K562 (cell line): ENCODE measurements around the gene PIGQ. TPM values are rescaled to one million over a fixed set of nuclear protein-coding genes. Genes with fewer than 3 reads are reported as not detected.

Source experiments
- ATAC-seq: fragments of 200-7000 bp; cut with Tn5 transposase; 3 replicates; pipeline ENCODE4 v1.9.1; 2020; ENCODE audit warnings: moderate library complexity
- BruUV-seq: library from RNA; stranded (reverse); fragments of 400-500 nt; replicated peaks from 2 replicates; lab custom pipeline; 2021; lab: Mats Ljungman, UMichigan
- CTCF ChIA-PET: fragments of 300-600 bp; formaldehyde crosslinking; extraction: SDS; loops from one replicate; lab custom pipeline; 2021; ENCODE audit warnings: low intra/inter-chr PET ratio; lab: Yijun Ruan, JAX
- POLR2A ChIA-PET: fragments of 300-600, 350-650 bp; sonication (Branson Sonifier 250); formaldehyde crosslinking; extraction: SDS; loops from one replicate; lab custom pipeline; 2021; ENCODE audit warnings: antibody characterized with exemption, inconsistent platforms; lab: Yijun Ruan, JAX
- DNase-seq, 4 experiments: peaks; one replicate each; pipeline versions ENCODE4 v3.0.0 to v3.0.0-alpha.2; 2011 to 2018; ENCODE audit warnings: low spot score in 3 of 4, mixed read lengths in 3 of 4; ENCODE audit errors: extremely low read depth in 1 of 4
- FAIRE-seq: peaks from 2 replicates; lab custom pipeline; 2011; peaks lifted over from hg19 to GRCh38; lab: Jason Lieb, UNC
- H2AFZ ChIP-seq: 2 replicates; pipeline ENCODE4 v1.6.0; 2011; ENCODE audit warnings: low read depth, low read length, control low read depth, inconsistent platforms
- H3K27ac ChIP-seq: fragments of 200-600 bp; 3 replicates; pipeline ENCODE4 v1.8.0; 2011; ENCODE audit warnings: low read depth, mild to moderate bottlenecking, control low read depth, inconsistent platforms, low read length, moderate library complexity, mixed read lengths; ENCODE audit errors: extremely low read depth
- H3K27me3 ChIP-seq, 2 experiments: fragments of 300-600 bp in 1 of 2; 2 replicates in 1 of 2; 3 replicates in 1 of 2; pipeline versions ENCODE4 v1.6.0 to v1.8.0; 2011; ENCODE audit warnings: inconsistent platforms in 2 of 2, low read length in 2 of 2, mild to moderate bottlenecking in 1 of 2, mixed read lengths in 1 of 2, moderate library complexity in 1 of 2; ENCODE audit not compliant: control insufficient read depth in 2 of 2, insufficient read depth in 2 of 2
- H3K36me3 ChIP-seq: fragments of 300-600 bp; 3 replicates; pipeline ENCODE4 v1.8.0; 2011; ENCODE audit warnings: mild to moderate bottlenecking, low read length, inconsistent platforms; ENCODE audit not compliant: control insufficient read depth, insufficient read depth
- H3K4me1 ChIP-seq, 2 experiments: fragments of 200-600 bp in 1 of 2; replicated peaks in 1 of 2; 2 replicates in 1 of 2; 3 replicates in 1 of 2; pipeline versions ENCODE4 v1.5.1 to v1.8.0; 2011; ENCODE audit warnings: inconsistent platforms in 2 of 2, low read length in 2 of 2, mild to moderate bottlenecking in 1 of 2, mixed read lengths in 1 of 2, moderate library complexity in 1 of 2; ENCODE audit not compliant: control insufficient read depth in 2 of 2, insufficient read depth in 2 of 2
- H3K4me2 ChIP-seq: 2 replicates; pipeline ENCODE4 v1.6.1; 2011; ENCODE audit warnings: low read length, control low read depth, inconsistent platforms, mixed read lengths; ENCODE audit not compliant: insufficient read depth
- H3K4me3 ChIP-seq: fragments of 200-600 bp; sonication (generic), shearing (Covaris generic); 2 replicates; pipeline ENCODE4 v1.5.1; 2016; ENCODE audit warnings: control low read depth, inconsistent platforms
- H3K79me2 ChIP-seq: fragments of 200-600 bp; 3 replicates; pipeline ENCODE4 v1.8.0; 2011; ENCODE audit warnings: low read length, inconsistent platforms; ENCODE audit not compliant: control insufficient read depth, insufficient read depth
- H3K9ac ChIP-seq, 2 experiments: 2 replicates each; pipeline versions ENCODE4 v1.6.0 to v1.6.1; 2011; ENCODE audit warnings: low read depth in 2 of 2, low read length in 2 of 2, control low read depth in 1 of 2, inconsistent platforms in 1 of 2, mild to moderate bottlenecking in 1 of 2, mixed read lengths in 1 of 2; ENCODE audit not compliant: insufficient read depth in 1 of 2
- H3K9me1 ChIP-seq: one replicate; pipeline ENCODE4 v1.6.0; 2011; ENCODE audit warnings: inconsistent platforms, mild to moderate bottlenecking, low read length, moderate library complexity; ENCODE audit not compliant: control insufficient read depth, insufficient read depth
- H3K9me3 ChIP-seq: replicated peaks from 2 replicates; pipeline ENCODE4 v1.5.1; 2011; ENCODE audit warnings: low read depth, low read length, inconsistent platforms; ENCODE audit not compliant: control insufficient read depth, insufficient read depth
- H4K20me1 ChIP-seq: replicated peaks from 2 replicates; pipeline ENCODE4 v1.6.1; 2011; ENCODE audit warnings: low read length, inconsistent platforms, mixed read lengths; ENCODE audit not compliant: control insufficient read depth, insufficient read depth
- GABPB1 ChIP-seq: sonication (generic); formaldehyde crosslinking; IDR thresholded peaks from 2 replicates; pipeline ENCODE4 v1.8.0; 2022; ENCODE audit warnings: mild to moderate bottlenecking, missing genetic modification reagents
- JUN ChIP-seq, 2 experiments: sonication (generic) in 1 of 2; formaldehyde crosslinking in 1 of 2; IDR thresholded peaks; 2 replicates each; pipeline versions ENCODE4 v1.6.1 to v1.8.0; 2012 to 2022; ENCODE audit warnings: borderline replicate concordance in 2 of 2, mild to moderate bottlenecking in 2 of 2, improper control_type of control experiment in 1 of 2, low read depth in 1 of 2, low read length in 1 of 2, missing genetic modification reagents in 1 of 2
- KAT7 ChIP-seq: sonication (generic); formaldehyde crosslinking; IDR thresholded peaks from 2 replicates; pipeline ENCODE4 v1.8.0; 2022; ENCODE audit warnings: missing genetic modification reagents, mild to moderate bottlenecking, borderline replicate concordance
- RAD21 ChIP-seq, 2 experiments: fragments of 250-450 bp in 1 of 2; fragments of 450-650 bp in 1 of 2; sonication (Bioruptor Pico) in 1 of 2; formaldehyde crosslinking in 1 of 2; IDR thresholded peaks in 1 of 2; conservative IDR thresholded peaks in 1 of 2; 2 replicates each; pipeline versions ENCODE4 v1.4.0 to v1.8.0; 2020 to 2022; ENCODE audit warnings: mild to moderate bottlenecking in 2 of 2, moderate library complexity in 1 of 2
- ZC3H4 ChIP-seq: sonication (generic); formaldehyde crosslinking; IDR thresholded peaks from 2 replicates; pipeline ENCODE4 v1.9.0; 2021; ENCODE audit warnings: missing genetic modification reagents, borderline replicate concordance
- WGBS: fragments of 100-300 bp; shearing (Covaris generic); methylation state at CpG from one replicate; pipeline ENCODE4 v1.1.6; 2016; ENCODE audit warnings: low coverage, mixed read lengths; ENCODE audit not compliant: insufficient coverage; ENCODE audit errors: missing lambda C conversion rate; 5-methylcytosine and 5-hydroxymethylcytosine counted together
- in situ Hi-C: fragments of 300-500 bp; cut with MboI; formaldehyde crosslinking; loops from 4 replicates; pipeline ENCODE4 v1.15.0; 2018; ENCODE audit warnings: inconsistent platforms, mixed read lengths
- intact Hi-C: fragments of 100-400 bp; cut with micrococcal nuclease; formaldehyde crosslinking; loops from 2 replicates; pipeline ENCODE4 v1.14.2; 2022
- polyA plus RNA-seq, 8 experiments: library from polyadenylated mRNA; depleted of rRNA in 4 of 8; stranded (reverse) in 5 of 8; unstranded in 3 of 8; fragments of >200 nt; fragmentation: Nextera tagmentation in 2 of 8; fragmentation: Illumina TruSeq in 1 of 8; extraction: Ambion mirVana in 2 of 8; extraction: Trizol in 1 of 8; gene quantifications; 2 replicates each; pipeline versions ENCODE4 v1.2.1 to v1.2.3, GENCODE V29; 2011 to 2014; ENCODE audit warnings: inconsistent platforms in 1 of 8, missing spikeins in 1 of 8
- total RNA-seq, 7 experiments: library from RNA; depleted of rRNA in 6 of 7; stranded (reverse); fragments of >200 nt in 6 of 7; fragmentation: Illumina TruSeq in 2 of 7; extraction: Trizol in 2 of 7; gene quantifications; 2 replicates each; pipeline versions ENCODE4 v1.2.1 to v1.2.3, GENCODE V29; 2011 to 2021; ENCODE audit warnings: low replicate concordance in 1 of 7
- TF ChIP-seq, protein P1 (sequence below), 2 experiments: fragments of 450-650 bp in 1 of 2; sonication (generic) in 1 of 2; formaldehyde crosslinking in 1 of 2; IDR thresholded peaks; 2 replicates each; pipeline versions ENCODE4 v1.7.1 to v1.9.0; 2016 to 2022; ENCODE audit warnings: inconsistent platforms in 1 of 2, mild to moderate bottlenecking in 1 of 2, missing genetic modification reagents in 1 of 2
- TF ChIP-seq, protein P2 (sequence below): fragments of 250-450 bp; sonication (Bioruptor Pico); IDR thresholded peaks from 2 replicates; pipeline ENCODE4 v1.4.0; 2020; ENCODE audit warnings: mild to moderate bottlenecking

The PIGQ gene
- total and polyA plus RNA-seq, 9 of the 15 experiments (the other 6 are each of a cell fraction or from before 2014, with no cell fraction given): 0.20 to 49.6 (median 11.7) TPM

DNA sequence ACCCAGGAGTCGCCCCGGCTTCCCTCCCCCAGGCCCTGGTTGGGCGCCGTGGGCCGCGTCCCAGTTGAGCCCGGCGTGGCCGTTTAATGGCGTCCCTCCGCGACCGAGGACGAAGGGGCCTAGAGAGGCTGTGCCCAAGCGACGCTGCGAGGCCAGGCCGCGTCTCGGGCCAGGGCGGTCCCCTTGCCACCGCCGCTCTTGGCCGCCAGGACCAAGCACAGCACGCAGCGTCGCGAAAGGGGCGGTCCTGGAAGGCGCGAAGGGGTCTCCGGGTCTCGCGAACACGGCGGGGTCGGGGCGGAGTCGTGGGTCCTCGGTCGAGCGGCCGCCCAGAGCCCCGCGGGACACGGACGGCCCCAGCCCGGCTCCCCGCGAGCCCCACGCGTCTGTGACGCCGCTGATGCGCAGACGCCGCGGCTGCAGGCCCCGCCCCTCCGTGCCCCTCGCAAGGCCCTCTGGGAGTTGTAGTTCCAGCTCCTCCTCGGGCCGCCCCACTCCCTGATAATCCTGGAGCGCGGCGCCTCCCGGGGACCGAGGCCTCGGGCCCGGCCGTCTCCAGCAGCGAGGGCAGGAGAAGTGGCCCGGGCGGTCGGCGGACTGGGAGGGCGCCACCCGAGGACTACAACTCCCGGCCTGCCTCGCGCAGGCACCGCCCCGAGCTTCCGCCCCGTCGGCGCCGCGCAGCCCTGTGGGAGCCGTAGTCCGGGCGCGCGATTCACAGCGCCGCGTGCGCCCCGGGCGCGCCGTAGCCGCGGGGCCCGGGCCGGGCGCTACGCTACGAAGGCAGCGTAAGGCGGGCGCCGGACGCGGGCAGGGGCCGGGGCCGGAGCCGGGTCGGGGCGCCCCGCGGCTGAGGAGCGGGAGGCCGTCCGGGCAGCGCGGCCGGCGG is 42.5 kb upstream of the PIGQ start, which contains the start of gene CAPN15:
CAPN15 (plus strand) TSS at position 698 of the 889 bp plus-strand sequence. CDS start 19,127 bp downstream, outside the sequence.
- peaks cover 27% of the 10 kb centered on the region; the same call in 2 of the 3 replicates for H3K36me3 ChIP-seq
- ATAC-seq: peak; percentile 85
- ChIA-PET POLR2A (interaction anchor here (0.6 to 1.3 kb wide), 9 partner anchors 9 to 313 kb away, joined by 3 to 5 read pairs (median 3); partner anchors contain the start of gene METTL26), CTCF (no interaction called here)
- peaks cover 13% of the 10 kb centered on the region for H3K9me1 ChIP-seq
- H4K20me1 ChIP-seq: peaks cover 15% of the 10 kb centered on the region
- intact Hi-C loops (loop anchor here (5.0 kb wide), 1 partner anchor 40 kb away; the partner anchor contains the start of genes NHLRC4 and PIGQ), in situ Hi-C loops (no loop called here)
- H3K27ac ChIP-seq: peak within 1 kb of the TSS; percentile 98
- no peaks in the 10 kb centered on the region for H3K9me3 ChIP-seq
- H3K9ac ChIP-seq: peak within 1 kb of the TSS; percentile 92 to 95
- H3K4me2 ChIP-seq: peak within 1 kb of the TSS; percentile 90
- FAIRE-seq: peak; percentile 48
- peak within 1 kb of the TSS; percentile 90 for H2AFZ ChIP-seq
- H3K4me3 ChIP-seq: peak within 1 kb of the TSS; percentile 68
- peaks cover 27 to 79% of the 10 kb centered on the region in 2 experiments for H3K4me1 ChIP-seq
- peak; percentile 88 to 92 (median 90) for DNase-seq
- under 1% methylated on average over 92 of the region's 129 CpGs for WGBS
- H3K27me3 ChIP-seq: no peaks in the 10 kb centered on the region
- BruUV-seq: no TSS peak
- H3K79me2 ChIP-seq: peaks cover 74% of the 10 kb centered on the region
- TF ChIP-seq ZC3H4 (CRISPR knock-in tag): no peak; the same call in 1 of the 2 replicates
- TF ChIP-seq, protein P1, sequence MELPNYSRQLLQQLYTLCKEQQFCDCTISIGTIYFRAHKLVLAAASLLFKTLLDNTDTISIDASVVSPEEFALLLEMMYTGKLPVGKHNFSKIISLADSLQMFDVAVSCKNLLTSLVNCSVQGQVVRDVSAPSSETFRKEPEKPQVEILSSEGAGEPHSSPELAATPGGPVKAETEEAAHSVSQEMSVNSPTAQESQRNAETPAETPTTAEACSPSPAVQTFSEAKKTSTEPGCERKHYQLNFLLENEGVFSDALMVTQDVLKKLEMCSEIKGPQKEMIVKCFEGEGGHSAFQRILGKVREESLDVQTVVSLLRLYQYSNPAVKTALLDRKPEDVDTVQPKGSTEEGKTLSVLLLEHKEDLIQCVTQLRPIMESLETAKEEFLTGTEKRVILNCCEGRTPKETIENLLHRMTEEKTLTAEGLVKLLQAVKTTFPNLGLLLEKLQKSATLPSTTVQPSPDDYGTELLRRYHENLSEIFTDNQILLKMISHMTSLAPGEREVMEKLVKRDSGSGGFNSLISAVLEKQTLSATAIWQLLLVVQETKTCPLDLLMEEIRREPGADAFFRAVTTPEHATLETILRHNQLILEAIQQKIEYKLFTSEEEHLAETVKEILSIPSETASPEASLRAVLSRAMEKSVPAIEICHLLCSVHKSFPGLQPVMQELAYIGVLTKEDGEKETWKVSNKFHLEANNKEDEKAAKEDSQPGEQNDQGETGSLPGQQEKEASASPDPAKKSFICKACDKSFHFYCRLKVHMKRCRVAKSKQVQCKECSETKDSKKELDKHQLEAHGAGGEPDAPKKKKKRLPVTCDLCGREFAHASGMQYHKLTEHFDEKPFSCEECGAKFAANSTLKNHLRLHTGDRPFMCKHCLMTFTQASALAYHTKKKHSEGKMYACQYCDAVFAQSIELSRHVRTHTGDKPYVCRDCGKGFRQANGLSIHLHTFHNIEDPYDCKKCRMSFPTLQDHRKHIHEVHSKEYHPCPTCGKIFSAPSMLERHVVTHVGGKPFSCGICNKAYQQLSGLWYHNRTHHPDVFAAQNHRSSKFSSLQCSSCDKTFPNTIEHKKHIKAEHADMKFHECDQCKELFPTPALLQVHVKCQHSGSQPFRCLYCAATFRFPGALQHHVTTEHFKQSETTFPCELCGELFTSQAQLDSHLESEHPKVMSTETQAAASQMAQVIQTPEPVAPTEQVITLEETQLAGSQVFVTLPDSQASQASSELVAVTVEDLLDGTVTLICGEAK (IDR thresholded peaks at IDR 0.05): peak; percentile 91
- TF ChIP-seq, protein P1 (CRISPR knock-in tag; IDR thresholded peaks at IDR 0.05): no peak
- TF ChIP-seq, protein P2, sequence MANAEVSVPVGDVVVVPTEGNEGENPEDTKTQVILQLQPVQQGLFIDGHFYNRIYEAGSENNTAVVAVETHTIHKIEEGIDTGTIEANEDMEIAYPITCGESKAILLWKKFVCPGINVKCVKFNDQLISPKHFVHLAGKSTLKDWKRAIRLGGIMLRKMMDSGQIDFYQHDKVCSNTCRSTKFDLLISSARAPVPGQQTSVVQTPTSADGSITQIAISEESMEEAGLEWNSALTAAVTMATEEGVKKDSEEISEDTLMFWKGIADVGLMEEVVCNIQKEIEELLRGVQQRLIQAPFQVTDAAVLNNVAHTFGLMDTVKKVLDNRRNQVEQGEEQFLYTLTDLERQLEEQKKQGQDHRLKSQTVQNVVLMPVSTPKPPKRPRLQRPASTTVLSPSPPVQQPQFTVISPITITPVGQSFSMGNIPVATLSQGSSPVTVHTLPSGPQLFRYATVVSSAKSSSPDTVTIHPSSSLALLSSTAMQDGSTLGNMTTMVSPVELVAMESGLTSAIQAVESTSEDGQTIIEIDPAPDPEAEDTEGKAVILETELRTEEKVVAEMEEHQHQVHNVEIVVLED (CRISPR knock-in tag): peak; percentile 93
- TF ChIP-seq JUN (IDR thresholded peaks at IDR 0.05; ENCODE audit: borderline replicate concordance, low read depth, low read length): 0 out of 2 replicates have a peak, but pooled peaks have one; percentile 4
- TF ChIP-seq JUN (CRISPR knock-in tag; IDR thresholded peaks at IDR 0.05; ENCODE audit: borderline replicate concordance): no peak
- TF ChIP-seq GABPB1: peak; percentile 92
- TF ChIP-seq RAD21 (CRISPR knock-in tag; conservative IDR thresholded peaks at IDR 0.05 in 1 of 2, IDR thresholded peaks at IDR 0.05 in 1 of 2): no peak
- TF ChIP-seq KAT7: 0 out of 2 replicates have a peak, but pooled peaks have one; percentile 88
